Pancreas (tissue), 10 donors: ENCODE data around the gene AVEN. TPM values are rescaled to one million over a fixed set of nuclear protein-coding genes. Genes with fewer than 3 reads are reported as not detected.

Source experiments
- ATAC-seq, 4 donors: fragments of 200-7000 bp; cut with Tn5 transposase; one replicate each; pipeline versions ENCODE4 v1.8.0 to v1.9.1; 2020; ENCODE audit warnings: mild to moderate bottlenecking in 4 of 4, moderate library complexity in 4 of 4
- DNase-seq, 6 donors: peaks; one replicate each; pipeline ENCODE4 v3.0.0-alpha.2; 2020
- FAIRE-seq: peaks from 2 replicates; lab custom pipeline; 2012; peaks lifted over from hg19 to GRCh38; lab: Jason Lieb, UNC
- H3K27ac ChIP-seq, 4 donors: fragments of 200-600 bp; sonication (generic); 1 replicate in 3 of 4; 2 replicates in 1 of 4; pipeline versions ENCODE4 v1.5.0 to v1.8.0; 2020
- H3K27me3 ChIP-seq, 4 donors: fragments of 200-600 bp; one replicate each; pipeline ENCODE4 v1.8.0; 2021
- H3K36me3 ChIP-seq, 3 donors: fragments of 200-600 bp; sonication (generic) in 1 of 3; one replicate each; pipeline versions ENCODE4 v1.5.0 to v1.8.0; 2020 to 2021
- H3K4me1 ChIP-seq, 3 donors: fragments of 200-600 bp; one replicate each; pipeline ENCODE4 v1.8.0; 2021
- H3K4me3 ChIP-seq, 4 donors: fragments of 200-600 bp; sonication (generic) in 2 of 4; one replicate each; pipeline versions ENCODE4 v1.5.0 to v1.8.0; 2020 to 2021
- H3K9me3 ChIP-seq, 4 donors: fragments of 200-600 bp; one replicate each; pipeline ENCODE4 v1.8.0; 2021
- WGBS, 2 donors: extraction: QIAGEN DNeasy Blood & Tissue Kit; methylation state at CpG; one replicate each; pipeline ENCODE4 v1.1.7; 2013; 5-methylcytosine and 5-hydroxymethylcytosine counted together
- intact Hi-C, 3 donors: fragments of 100-400 bp; cut with DNase I; formaldehyde crosslinking; loops; one replicate each; pipeline versions ENCODE4 v1.11.1 to v1.14.2; 2022
- polyA plus RNA-seq, 2 donors: library from polyadenylated mRNA; stranded (reverse); fragments of 200-250 nt; gene quantifications; one replicate each; pipeline ENCODE4 v1.2.3, GENCODE V29; 2013
- total RNA-seq, 6 donors: library from RNA; stranded (reverse); fragmentation: NEBNext Ultra II Directional in 4 of 6; extraction: Animal tissue kit (Norgen Biotek cat#: 25700) in 4 of 6; gene quantifications; one replicate each; pipeline versions ENCODE4 v1.2.1 to v1.2.4, GENCODE V29; 2021 to 2023
- TF ChIP-seq, protein P1 (sequence below), 4 donors: fragments of 200-600 bp; sonication (generic) in 3 of 4; IDR thresholded peaks; one replicate each; pipeline versions ENCODE4 v1.5.0 to v1.8.0; 2021; ENCODE audit warnings: antibody characterized with exemption in 4 of 4
- donor health status: healthy with polysubstance abuse.
- donor health status: DM: no; HTN: no; CAD: no; lungs with moderate emphysema.
- donor health status: DM: no; HTN: no; CAD: no.
- donor health status: control.
- donor health status: control.
- donor health status: Bipolar disorder and iron deficiency.
- donor health status: DM: yes; HTN: yes; CAD: no.
- donor health status: DM: no; HTN: no; CAD: no.
- donor health status: DM: no; HTN: no; CAD: no.
- donor health status: DM: yes; HTN: yes; CAD: no.

AVEN gene
- total and polyA plus RNA-seq, 8 donors: 5.9 to 13.9 (median 9.6) TPM

DNA sequence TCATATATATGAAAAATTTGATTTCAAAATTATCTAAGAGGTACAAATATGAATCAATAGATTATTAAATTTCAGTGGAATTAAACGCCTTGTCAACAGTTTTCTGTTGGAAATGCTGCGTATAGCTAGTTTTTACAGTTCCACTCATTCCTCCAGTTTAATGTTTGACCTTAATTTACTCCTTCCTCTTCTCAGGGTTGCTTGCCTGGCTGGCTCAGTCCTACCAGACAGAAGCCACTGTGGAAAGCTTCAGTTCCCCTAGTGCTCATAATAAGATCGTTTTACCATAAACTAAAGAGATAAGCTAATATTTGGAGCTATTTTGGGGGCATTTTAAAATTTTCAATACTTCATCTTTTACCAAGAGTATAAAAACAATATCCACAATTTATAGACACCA lies 39.9 kb upstream of the AVEN start:
- no peak for DNase-seq
- 63 to 66% methylated on average over 3 of the region's 3 CpGs for WGBS, 2 donors

DNA sequence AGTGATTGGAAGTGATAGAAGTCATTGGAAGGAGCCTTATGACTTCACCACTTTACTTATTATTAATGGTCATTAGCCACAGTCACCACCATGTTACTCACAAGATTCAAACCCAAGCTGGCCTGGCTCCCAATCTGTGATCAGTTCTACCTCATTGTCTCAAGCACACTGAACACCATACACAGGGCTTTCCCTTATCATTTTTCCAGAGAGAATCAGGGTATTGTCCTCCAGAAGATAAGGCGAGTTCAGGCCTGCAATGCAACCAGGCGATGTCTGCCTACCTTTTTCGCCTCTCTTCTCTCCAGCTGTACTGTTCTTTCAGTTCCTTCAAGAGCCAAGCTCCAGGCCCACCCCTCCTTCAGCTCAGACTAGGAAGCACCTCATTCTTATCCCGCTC lies 37.8 kb upstream of the AVEN start:
- Histone ChIP-seq H3K4me1 (no peaks in the 10 kb centered on the region), H3K4me3 (no peak overlapping the region), H3K36me3 (no peaks in the 10 kb centered on the region), H3K9me3 (no peaks in the 10 kb centered on the region), H3K27me3 (no peaks in the 10 kb centered on the region), H3K27ac (no peak overlapping the region)
- no peak for FAIRE-seq
- no peak for DNase-seq
- intact Hi-C loops: no loop called here
- 92 to 95% methylated on average over 4 of the region's 4 CpGs for whole genome bisulfite sequencing, 2 donors
- no peak for ATAC-seq
- TF ChIP-seq, protein P1, sequence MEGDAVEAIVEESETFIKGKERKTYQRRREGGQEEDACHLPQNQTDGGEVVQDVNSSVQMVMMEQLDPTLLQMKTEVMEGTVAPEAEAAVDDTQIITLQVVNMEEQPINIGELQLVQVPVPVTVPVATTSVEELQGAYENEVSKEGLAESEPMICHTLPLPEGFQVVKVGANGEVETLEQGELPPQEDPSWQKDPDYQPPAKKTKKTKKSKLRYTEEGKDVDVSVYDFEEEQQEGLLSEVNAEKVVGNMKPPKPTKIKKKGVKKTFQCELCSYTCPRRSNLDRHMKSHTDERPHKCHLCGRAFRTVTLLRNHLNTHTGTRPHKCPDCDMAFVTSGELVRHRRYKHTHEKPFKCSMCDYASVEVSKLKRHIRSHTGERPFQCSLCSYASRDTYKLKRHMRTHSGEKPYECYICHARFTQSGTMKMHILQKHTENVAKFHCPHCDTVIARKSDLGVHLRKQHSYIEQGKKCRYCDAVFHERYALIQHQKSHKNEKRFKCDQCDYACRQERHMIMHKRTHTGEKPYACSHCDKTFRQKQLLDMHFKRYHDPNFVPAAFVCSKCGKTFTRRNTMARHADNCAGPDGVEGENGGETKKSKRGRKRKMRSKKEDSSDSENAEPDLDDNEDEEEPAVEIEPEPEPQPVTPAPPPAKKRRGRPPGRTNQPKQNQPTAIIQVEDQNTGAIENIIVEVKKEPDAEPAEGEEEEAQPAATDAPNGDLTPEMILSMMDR (IDR thresholded peaks at IDR 0.05): no peak

More for the DNA sequence above, 39.9 kb upstream of the AVEN start:
- no peaks in the 10 kb centered on the region for H3K4me1 ChIP-seq
- H3K9me3 ChIP-seq: no peaks in the 10 kb centered on the region
- TF ChIP-seq, protein P1 (IDR thresholded peaks at IDR 0.05): no peak
- FAIRE-seq (no peak), ATAC-seq (no peak)
- H3K27me3 ChIP-seq: no peaks in the 10 kb centered on the region
- peaks cover 0 to 4% (median 0%) of the 10 kb centered on the region in 3 donors for H3K36me3 ChIP-seq
- intact Hi-C loops: no loop called here
- H3K4me3 ChIP-seq: no peak overlapping the region
- no peak overlapping the region for H3K27ac ChIP-seq

DNA sequence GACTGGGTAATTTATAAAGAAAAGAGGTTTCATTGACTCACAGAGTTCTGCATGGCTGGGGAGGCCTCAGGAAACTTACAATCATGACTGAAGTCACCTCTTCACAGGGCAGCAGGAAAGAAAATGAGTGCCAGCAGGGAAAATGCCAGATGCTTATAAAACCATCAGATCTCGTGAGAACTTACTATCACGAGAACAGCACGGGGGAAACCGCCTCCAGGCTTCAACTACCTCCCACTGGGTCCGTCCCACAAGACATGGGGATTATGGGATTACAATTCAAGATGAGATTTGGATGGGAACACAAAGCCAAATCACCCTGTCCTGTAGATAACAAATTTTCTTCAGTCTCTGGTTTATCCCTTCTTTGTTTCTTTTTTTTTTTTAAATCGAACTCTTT lies 31.0 kb upstream of the AVEN start:
- H3K9me3 ChIP-seq: no peaks in the 10 kb centered on the region
- intact Hi-C loops: no loop called here
- H3K27ac ChIP-seq: no peak overlapping the region
- H3K4me3 ChIP-seq: no peak overlapping the region
- H3K27me3 ChIP-seq: no peaks in the 10 kb centered on the region
- 55 to 72% methylated on average over 6 of the region's 6 CpGs for WGBS, 2 donors
- no peaks in the 10 kb centered on the region for H3K36me3 ChIP-seq
- H3K4me1 ChIP-seq: no peaks in the 10 kb centered on the region
- DNase-seq (no peak), FAIRE-seq (no peak), ATAC-seq (no peak)
- TF ChIP-seq, protein P1 (IDR thresholded peaks at IDR 0.05): no peak

DNA sequence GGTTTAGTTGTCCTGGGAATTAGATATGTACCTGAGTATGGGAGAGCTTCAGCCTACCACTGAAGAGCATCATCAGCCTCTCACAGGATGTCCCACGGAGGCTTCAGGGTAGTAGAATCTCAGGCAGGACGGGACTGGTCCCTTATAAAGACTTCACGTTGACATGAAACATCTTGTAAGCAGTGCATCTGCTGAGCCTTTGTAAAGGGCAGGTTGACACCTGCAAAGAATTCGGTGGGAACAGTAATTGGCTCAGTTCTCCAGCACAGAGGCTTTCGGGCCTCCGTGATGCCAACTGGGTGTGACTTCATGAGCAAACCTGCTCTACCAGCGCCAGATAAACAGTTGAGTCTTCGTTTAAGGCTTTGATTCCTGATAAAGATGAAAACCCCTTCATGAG lies 26.9 kb upstream of the AVEN start:
- intact Hi-C loops: no loop called here
- FAIRE-seq: no peak
- Histone ChIP-seq H3K27ac (no peak overlapping the region), H3K36me3 (no peaks in the 10 kb centered on the region), H3K4me1 (no peaks in the 10 kb centered on the region), H3K4me3 (no peak overlapping the region), H3K9me3 (no peaks in the 10 kb centered on the region), H3K27me3 (no peaks in the 10 kb centered on the region)
- no peak for DNase-seq
- TF ChIP-seq, protein P1 (IDR thresholded peaks at IDR 0.05): no peak
- ATAC-seq: no peak
- WGBS, 2 donors: 64 to 67% methylated on average over 8 of the region's 8 CpGs

DNA sequence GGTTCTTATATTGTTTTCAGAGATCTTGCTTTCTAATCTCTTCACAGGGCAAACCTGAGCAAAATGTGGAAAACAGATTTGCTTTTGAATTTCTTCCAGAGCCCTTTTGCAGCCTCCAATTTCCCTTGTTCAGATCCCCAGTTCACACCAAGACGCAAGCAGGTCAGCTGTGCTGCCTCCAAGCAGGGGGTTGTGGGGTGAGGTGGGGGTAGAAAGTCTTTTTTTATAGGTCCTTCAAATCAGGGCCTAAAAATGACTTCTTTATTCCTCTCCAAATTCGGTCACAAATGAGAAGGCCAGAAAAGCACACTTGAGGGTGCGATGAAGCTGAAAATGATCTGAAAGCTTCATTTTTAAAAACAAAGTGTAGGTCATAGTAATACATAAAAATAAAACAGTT lies 26.3 kb upstream of the AVEN start:
- no peak for ATAC-seq
- no peak overlapping the region for H3K4me3 ChIP-seq
- WGBS, 2 donors: 83% methylated on average over 3 of the region's 3 CpGs
- no peak for DNase-seq
- no peaks in the 10 kb centered on the region for H3K27me3 ChIP-seq
- no peaks in the 10 kb centered on the region for H3K36me3 ChIP-seq
- no peak for FAIRE-seq
- H3K9me3 ChIP-seq: no peaks in the 10 kb centered on the region
- intact Hi-C loops: no loop called here
- TF ChIP-seq, protein P1 (IDR thresholded peaks at IDR 0.05): no peak
- no peaks in the 10 kb centered on the region for H3K4me1 ChIP-seq
- H3K27ac ChIP-seq: no peak overlapping the region
